Panc1 (cell line): Measurements from ENCODE around the gene NWD2. TPM values are rescaled to one million over a fixed set of nuclear protein-coding genes. Genes with fewer than 3 reads are reported as not detected.

ENCODE experiments used
- ATAC-seq: fragments of 200-7000 bp; cut with Tn5 transposase; 2 replicates; pipeline ENCODE4 v1.9.1; 2020; ENCODE audit warnings: mild to moderate bottlenecking, moderate library complexity
- BruUV-seq: library from RNA; stranded (reverse); fragments of 400-500 nt; replicated peaks from 2 replicates; lab custom pipeline; 2021; lab: Mats Ljungman, UMichigan
- CTCF ChIA-PET: fragments of 300-600 bp; sonication (Branson Sonifier 250); formaldehyde crosslinking; loops from one replicate; lab custom pipeline; 2022; ENCODE audit warnings: antibody characterized with exemption; lab: Charles Lee
- POLR2A ChIA-PET: fragments of 300-600 bp; sonication (Branson Sonifier 250); formaldehyde crosslinking; loops from one replicate; lab custom pipeline; 2022; ENCODE audit warnings: antibody characterized with exemption; lab: Charles Lee
- DNase-seq: peaks from one replicate; pipeline ENCODE4 v3.0.0-alpha.2; 2010; ENCODE audit warnings: low read depth, low spot score
- H3K27ac ChIP-seq: 2 replicates; pipeline ENCODE4 v1.5.1; 2011; ENCODE audit warnings: mild to moderate bottlenecking, low read length, inconsistent platforms
- H3K27me3 ChIP-seq: fragments of 200-500 bp; sonication (Bioruptor generic); 2 replicates; pipeline ENCODE4 v1.6.0; 2014; ENCODE audit warnings: low read length, inconsistent platforms; ENCODE audit not compliant: control insufficient read depth, insufficient read depth
- H3K36me3 ChIP-seq: fragments of 200-500 bp; sonication (Bioruptor generic); 2 replicates; pipeline ENCODE4 v1.5.1; 2014; ENCODE audit warnings: inconsistent platforms, mild to moderate bottlenecking, low read length, moderate library complexity; ENCODE audit not compliant: control insufficient read depth, insufficient read depth
- H3K4me1 ChIP-seq: 2 replicates; pipeline ENCODE4 v1.5.1; 2011; ENCODE audit warnings: inconsistent platforms, mild to moderate bottlenecking, low read length, moderate library complexity; ENCODE audit not compliant: control insufficient read depth, insufficient read depth
- H3K4me3 ChIP-seq, 2 experiments: 2 replicates each; pipeline ENCODE4 v1.5.1; 2011 to 2012; ENCODE audit warnings: low read depth in 2 of 2, low read length in 2 of 2, mild to moderate bottlenecking in 2 of 2, inconsistent platforms in 1 of 2, moderate library complexity in 1 of 2
- H3K9me3 ChIP-seq: fragments of 200-500 bp; sonication (Bioruptor generic); 2 replicates; pipeline ENCODE4 v1.5.1; 2014; ENCODE audit warnings: low read depth, mild to moderate bottlenecking, inconsistent platforms, low read length, moderate library complexity; ENCODE audit not compliant: control insufficient read depth, insufficient read depth
- CTCF ChIP-seq: fragments of 450-650 bp; IDR thresholded peaks from 2 replicates; pipeline ENCODE4 v1.5.1; 2017; ENCODE audit warnings: mild to moderate bottlenecking
- POLR2AphosphoS5 ChIP-seq: IDR thresholded peaks from 2 replicates; pipeline ENCODE4 v1.6.1; 2012; ENCODE audit warnings: mild to moderate bottlenecking, low read depth, low read length, moderate library complexity
- REST ChIP-seq, 2 experiments: IDR thresholded peaks; 2 replicates each; pipeline ENCODE4 v1.6.1; 2011 to 2012; ENCODE audit warnings: low read depth in 2 of 2, control low read depth in 1 of 2, low read length in 1 of 2, mild to moderate bottlenecking in 1 of 2, moderate library complexity in 1 of 2; ENCODE audit not compliant: insufficient read depth in 1 of 2
- SIN3A ChIP-seq: IDR thresholded peaks from 2 replicates; pipeline ENCODE4 v1.6.1; 2012; ENCODE audit warnings: low read depth, mild to moderate bottlenecking, low read length, moderate library complexity, borderline replicate concordance; ENCODE audit not compliant: insufficient read depth
- TCF7L2 ChIP-seq: IDR thresholded peaks from 2 replicates; pipeline ENCODE4 v1.6.1; 2011; ENCODE audit warnings: mild to moderate bottlenecking, low read depth, low read length, inconsistent platforms
- in situ Hi-C: cut with HindIII; loops from 2 replicates; pipeline ENCODE4 v1.10.0; 2016; ENCODE audit warnings: low sequenced_read_pairs, low pct_unique_long_range_greater_than_20kb
- intact Hi-C: fragments of 100-400 bp; cut with micrococcal nuclease; formaldehyde crosslinking; loops from one replicate; pipeline ENCODE4 v1.10.0; 2022; ENCODE audit not compliant: unreplicated experiment
- total RNA-seq: library from RNA; stranded (reverse); gene quantifications from one replicate; pipeline ENCODE4 v1.2.1, GENCODE V29; 2021; ENCODE audit not compliant: unreplicated experiment

Gene NWD2
- total RNA-seq, 1 experiment from 2014 or later, result not detected

- DNase-seq (no peak), ATAC-seq (no peak)
- H3K27me3 ChIP-seq, result no peaks in the 10 kb centered on the region
- no peak for TF ChIP-seq REST (IDR thresholded peaks at IDR 0.05; ENCODE audit: insufficient read depth in 1 of 2, low read depth in 2 of 2, low read length in 1 of 2)
- TF ChIP-seq POLR2AphosphoS5, result no peak
- no peak for TF ChIP-seq CTCF
- TF ChIP-seq TCF7L2, result no peak
- no peak for TF ChIP-seq SIN3A
- intact Hi-C loops (no loop called here), in situ Hi-C loops (no loop called here)
- H3K27ac ChIP-seq, result no peak overlapping the region
- ChIA-PET CTCF (no interaction called here), POLR2A (no interaction called here)
- H3K4me3 ChIP-seq, result no peak overlapping the region
- BruUV-seq, result no TSS peak
- H3K9me3 ChIP-seq, result no peaks in the 10 kb centered on the region
- H3K36me3 ChIP-seq, result no peaks in the 10 kb centered on the region
- H3K4me1 ChIP-seq, result no peaks in the 10 kb centered on the region
Measured at GRCh38 chr4:37427193-37427592, 182.7 kb downstream of the NWD2 start.

GRCh38 chr4:37429906-37430305 lies 185.4 kb downstream of the NWD2 start:
- TF ChIP-seq SIN3A (no peak), REST (IDR thresholded peaks at IDR 0.05; ENCODE audit: insufficient read depth in 1 of 2, low read depth in 2 of 2, low read length in 1 of 2) (no peak), POLR2AphosphoS5 (no peak), CTCF (no peak), TCF7L2 (no peak)
- POLR2A ChIA-PET, result no interaction called here
- H3K36me3 ChIP-seq, result no peaks in the 10 kb centered on the region

More at GRCh38 chr4:37429906-37430305, 185.4 kb downstream of the NWD2 start:
- H3K27ac ChIP-seq, result no peak overlapping the region
- H3K4me3 ChIP-seq, result no peak overlapping the region
- no TSS peak for BruUV-seq
- in situ Hi-C loops (no loop called here), intact Hi-C loops (no loop called here)
- no peak for DNase-seq
- H3K9me3 ChIP-seq, result no peaks in the 10 kb centered on the region
- H3K4me1 ChIP-seq, result no peaks in the 10 kb centered on the region
- CTCF ChIA-PET, result no interaction called here
- H3K27me3 ChIP-seq, result no peaks in the 10 kb centered on the region
- ATAC-seq, result no peak
